Medulla oblongata (tissue), 1 donor: ENCODE data around the gene CD200R1L.

Experiments
- DNase-seq: peaks from one replicate; pipeline ENCODE4 v3.0.0-alpha.2; 2015; ENCODE audit errors: extremely low spot score

Gene CD200R1L

DNA sequence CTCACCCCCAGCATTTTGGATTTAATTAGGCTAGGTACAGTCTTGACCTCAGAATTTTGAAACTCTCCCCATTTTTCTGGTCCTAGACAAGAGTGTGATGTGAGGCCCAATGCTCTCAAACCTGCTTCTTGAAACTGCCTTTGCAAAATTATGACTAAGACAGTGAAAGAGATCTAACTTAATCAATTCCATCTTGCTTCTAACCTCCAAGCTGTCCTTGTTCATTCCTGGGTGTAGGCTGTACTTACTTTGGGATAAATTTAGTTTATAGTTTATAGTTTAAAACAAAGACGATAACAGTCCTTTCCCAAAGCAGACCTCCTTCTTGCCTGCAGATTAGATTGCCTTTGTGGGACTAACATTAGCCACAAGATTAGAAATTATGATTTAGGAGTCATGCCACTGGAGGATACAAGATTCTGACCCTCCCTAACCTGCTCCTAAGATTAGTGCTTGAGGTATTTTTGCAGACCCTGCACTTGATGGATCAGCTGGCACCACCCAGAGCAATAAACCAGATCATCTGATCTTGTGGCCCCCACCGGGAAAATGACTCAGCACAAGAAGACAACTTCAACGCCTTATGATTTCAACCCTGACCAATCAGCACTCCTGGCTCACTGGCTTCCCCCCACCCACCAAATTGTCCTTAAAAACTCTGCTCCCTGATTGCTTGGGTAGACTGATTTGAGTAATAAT, 59.6 kb downstream of the CD200R1L start:
- no peak for DNase-seq

DNA sequence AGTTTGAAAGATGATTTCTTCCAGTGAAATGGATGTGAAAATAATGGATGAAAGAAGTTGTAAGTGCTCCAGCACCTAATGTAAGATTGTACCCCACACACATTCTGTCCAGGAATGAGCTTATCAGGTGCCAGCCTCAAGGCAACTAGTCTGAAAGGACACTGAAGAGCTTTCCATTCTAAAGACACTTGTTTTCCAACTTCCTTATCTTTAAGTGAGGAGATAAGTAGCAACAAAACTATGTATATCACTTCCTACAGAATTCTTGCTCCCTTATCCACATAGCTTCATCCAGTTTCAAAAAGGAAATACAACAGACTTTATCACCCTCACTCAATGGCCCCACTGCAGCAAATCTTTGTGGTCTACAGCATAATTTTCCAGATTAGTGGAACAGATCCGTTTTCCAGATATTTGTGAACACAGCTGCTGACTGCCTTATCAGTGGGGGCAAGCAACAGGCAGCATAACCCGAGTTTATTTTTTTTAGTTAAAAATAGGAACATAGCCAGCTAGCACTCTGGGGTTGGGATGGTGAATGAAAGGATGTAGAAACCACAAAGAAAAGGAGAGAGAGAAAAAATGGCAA, 60.6 kb downstream of the CD200R1L start:
- DNase-seq: no peak

DNA sequence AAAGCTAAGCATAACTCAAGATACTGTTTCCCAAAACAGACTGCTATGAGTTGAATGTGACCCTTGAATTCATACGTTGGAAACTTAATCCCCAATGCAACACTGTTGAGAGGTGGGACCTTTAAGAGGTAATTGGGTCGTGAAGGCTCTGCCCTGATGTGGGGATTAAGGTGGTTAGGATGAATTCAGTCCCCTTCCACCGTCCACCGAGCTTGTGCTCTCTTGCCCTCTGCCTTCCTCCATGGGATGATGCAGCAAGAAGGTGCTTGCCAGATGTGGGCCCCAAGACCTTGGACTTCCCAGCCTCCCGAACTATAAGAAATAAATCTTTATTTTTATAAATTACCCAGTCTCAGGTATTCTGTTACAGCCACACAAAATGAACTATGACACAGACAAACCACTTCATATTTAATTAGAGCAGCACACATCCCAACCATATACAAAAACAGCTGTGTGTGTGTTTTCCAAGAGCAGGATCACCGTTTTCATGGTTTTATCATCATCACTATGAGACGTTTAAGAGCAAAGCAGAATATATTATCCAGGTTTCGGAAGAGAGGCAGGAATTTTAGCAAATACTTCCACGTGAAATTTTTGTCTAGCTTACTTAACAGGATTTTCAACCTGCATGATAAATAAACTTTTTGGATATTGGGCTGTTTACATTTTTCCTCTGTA, 61.2 kb downstream of the CD200R1L start:
- DNase-seq: no peak

DNA sequence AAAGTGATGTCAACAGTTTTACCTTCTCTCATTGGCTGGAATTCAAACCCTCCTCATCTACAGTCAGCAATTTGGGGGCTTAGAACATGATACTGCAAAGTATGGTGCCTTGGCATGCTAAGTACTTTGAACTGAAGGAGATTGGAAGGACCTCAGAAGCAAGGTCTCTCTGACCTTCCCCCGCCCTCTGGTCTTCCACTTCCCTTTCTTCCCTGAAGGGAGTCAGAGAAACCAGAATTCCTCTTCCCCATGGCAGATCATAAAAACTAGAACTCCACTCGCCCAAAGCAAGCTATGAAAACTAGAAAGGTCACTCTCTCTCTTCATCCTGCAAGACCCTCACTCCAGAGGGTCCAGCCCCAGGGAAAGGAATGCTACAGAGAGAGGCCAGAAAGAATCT, 64.2 kb downstream of the CD200R1L start:
- DNase-seq: no peak

DNA sequence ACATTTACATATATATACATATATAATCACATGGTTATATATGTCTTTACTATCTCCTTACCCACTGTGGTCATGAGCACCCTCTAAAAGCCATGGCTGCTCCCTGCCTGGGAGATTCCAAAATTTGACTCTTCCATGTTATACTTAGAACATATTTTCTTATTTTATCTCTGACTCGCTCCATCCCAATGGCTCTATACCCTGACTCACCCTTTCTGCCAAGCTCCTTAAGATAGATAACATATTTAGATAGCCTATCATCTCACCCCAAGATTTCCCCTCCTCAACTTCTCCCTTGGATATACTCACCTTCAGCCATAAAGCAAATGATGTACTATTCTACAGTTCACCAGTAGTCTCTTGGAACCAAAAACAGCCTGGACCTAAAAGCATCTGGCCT, 65.1 kb downstream of the CD200R1L start:
- no peak for DNase-seq

DNA sequence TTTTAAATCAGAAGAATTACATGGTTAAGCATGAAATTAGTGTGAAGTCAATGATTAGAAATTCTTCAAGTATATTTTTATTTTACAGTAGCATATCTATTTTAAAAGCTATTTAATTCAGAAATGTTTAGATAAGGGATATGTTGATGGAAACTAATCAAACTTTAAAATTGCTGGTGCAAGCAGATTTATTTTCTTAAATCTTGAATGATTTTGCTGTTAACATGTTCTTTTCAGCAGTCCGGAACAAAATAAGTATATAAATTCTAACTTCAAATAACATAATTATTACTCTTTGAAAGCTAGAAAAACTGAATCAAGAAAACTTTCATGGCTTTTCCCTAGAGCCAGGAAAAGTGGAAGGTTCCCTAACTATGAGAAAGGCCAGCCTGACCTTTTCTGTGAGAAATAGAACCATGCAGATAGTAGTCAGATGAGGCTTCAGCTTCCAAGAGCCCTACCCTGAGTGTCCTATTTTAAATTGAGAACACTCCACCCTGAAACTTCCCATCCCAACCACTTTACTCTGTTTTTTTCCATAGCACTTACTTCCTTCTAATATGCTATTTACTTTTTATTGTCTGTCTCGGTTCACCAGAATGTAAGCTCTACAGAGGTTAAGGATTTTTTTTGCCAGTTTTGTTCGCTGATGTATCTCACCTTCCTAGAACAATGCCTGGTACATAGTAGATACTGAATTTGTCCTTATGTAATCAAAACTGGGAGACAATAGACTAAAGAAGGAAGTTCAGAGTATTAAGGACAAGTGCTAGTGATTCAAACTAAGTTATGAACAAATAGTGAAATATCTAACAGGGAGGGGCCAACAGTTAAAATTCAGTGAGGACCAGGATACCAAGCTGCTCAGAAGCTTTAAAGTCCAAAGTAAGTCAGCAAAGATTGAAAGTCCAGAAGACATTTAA, 66.8 kb downstream of the CD200R1L start:
- no peak for DNase-seq

DNA sequence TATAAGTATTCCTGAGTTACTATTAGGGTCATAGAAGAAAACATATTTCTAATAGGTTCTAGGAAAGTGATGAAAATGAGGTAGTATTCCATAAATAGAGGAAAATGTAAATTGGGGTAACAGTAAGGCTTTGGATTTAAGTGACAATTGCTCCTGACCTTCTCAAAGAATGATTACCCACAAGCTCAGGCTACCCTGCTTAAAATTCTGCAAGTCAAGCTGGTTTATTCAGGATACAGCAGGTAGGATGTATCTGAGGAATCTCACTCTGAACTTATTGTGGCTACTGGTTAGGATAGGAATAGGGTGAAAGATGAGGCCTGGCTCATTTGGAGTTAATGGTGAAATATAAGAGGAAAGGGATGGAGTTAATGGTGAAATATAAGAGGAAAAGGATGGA, 67.7 kb downstream of the CD200R1L start:
- no peak for DNase-seq

DNA sequence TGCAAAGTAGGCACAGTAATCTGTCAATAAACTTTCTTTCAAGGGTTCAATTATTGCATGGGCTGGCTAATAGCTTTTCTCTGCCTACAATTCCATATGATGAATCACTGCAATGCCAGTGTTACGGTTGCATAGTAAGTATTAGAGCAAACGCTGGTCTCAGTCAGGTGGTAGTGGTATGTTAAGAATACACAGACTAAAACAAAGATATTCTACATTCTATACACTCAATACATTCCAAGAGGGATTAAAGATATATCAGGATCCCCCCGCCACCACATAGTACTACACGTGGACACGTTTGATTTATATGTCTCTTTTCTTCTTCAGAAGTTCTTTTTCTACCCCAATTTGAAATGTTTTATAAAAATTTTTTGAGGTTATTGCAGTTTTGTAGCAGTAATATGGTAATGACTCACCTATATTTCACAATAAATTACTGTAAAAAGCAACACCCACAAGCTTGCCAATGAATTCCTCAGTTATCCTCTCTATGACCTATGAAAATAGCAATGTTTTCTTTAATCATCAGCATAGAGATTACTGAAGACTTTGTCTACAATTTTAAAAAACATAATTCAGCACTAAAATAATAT, 68.2 kb downstream of the CD200R1L start:
- DNase-seq: no peak

DNA sequence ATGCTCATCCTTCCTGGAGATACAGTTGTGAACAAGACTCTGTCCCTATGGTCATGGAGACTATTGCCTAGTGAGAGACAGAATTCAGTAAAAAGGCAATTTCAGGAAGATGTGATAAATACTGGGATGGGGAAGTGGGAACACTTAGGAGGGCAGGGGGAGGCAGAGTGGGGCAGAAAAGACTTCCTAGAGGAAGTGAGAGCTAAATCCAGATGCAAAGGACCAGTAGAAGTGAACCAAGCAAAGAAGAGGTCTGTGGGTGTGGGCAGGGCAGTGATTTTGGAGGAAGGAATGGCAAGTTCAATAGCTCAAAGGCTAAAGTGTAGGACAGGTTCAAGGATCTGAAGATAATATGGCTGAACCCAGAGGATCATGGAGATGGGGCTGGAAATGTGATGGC, 68.9 kb downstream of the CD200R1L start:
- no peak for DNase-seq

DNA sequence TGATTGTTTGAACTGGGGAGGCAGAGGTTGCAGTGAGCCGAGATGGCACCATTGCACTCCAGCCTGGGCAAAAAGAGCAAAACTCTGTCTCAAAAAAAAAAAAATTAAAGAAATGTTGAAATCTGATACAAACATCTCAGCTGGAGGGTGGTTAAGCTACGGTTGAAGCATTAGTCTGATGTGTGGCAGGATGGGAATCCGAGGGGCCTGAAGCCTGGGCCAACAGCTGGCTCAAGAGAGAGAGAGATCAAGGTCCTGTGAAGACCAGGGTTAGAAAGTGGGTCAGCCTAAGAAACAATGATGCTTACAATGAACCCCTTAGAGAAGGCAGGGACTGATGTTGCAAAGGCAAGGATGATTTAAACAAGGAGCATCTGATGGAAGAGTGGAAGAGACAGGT, 69.8 kb downstream of the CD200R1L start:
- no peak for DNase-seq

DNA sequence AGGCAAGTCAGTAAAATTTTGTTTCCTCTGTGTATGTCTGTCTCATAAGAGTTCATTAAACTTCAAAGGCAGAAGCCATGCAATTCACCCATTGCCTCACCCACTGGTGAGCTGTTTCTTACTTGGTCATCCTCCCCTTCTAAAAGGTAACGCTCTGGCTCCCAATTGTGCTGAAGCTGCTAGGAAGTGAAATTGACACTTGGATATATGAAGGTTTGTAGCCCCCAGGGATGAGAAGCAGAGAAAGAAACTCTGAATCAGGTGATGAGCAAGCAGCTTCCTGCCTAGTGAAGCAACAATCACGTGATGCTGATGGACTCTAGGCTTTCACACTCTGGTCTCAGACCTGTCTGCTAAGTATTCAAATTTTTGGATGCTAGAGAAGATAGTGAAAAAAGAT, 70.7 kb downstream of the CD200R1L start:
- DNase-seq: no peak

DNA sequence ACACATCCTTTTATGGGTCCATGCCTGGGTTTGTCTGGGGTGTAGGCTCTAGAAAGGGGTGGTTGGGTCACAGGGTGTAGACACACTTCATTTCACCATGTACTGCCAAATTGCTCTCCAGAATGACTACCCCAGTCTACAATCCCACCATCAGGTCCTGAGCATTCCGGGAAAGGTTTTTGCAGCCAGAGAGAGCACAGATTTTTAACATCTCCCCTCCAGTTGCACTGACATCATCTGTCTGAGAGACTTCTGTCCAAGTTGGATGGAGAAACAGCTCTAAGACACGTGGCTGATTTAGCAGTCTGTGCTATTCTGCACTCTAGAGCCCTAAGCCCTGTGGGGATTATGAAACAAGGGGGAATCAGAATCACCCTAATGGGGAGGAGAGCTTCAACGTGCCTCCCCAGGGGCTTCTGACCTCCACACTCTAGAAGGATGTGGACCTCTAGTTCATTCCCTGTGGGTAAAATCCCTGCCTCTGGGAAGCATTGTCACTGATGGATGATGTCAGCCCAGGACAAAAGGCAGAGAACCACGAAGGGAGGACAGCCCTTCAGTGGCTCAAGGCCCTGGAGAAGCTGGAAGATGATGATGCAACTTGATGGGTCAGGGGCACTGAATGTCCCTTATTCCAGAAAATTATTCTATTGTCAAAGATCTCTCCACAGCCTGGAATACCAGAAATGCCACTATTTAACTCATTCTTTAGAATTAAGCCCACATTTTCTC, 71.5 kb downstream of the CD200R1L start:
- DNase-seq: no peak

DNA sequence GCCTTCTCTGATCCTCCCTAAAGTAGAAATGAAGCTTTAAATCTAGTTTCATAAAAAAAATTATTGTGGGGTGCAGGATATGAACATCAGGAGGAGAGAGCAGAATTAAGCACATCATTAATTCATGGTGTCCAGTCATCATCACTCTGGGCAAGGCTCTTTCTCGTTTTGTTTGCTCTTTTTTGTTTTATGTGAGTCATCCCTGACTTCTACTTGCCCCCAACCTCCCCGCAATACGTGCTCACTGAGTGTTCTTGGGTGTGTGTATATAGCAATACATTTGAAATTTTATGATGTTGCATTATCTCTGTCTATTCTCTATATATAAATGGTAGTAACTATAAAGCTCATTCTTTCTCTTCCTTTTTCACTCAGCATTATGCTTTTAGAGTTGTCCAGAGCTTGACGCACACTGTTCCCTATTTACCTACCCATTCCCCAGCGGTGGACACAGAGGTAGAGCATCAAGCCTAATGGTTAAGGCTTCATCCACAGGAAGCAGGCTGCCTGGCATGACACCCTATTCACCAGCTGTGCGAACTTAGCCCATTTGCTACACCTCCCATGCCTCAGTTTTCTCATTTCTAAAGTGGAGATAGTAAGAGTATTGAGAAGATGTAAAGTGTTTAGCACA, 72.3 kb downstream of the CD200R1L start:
- no peak for DNase-seq

DNA sequence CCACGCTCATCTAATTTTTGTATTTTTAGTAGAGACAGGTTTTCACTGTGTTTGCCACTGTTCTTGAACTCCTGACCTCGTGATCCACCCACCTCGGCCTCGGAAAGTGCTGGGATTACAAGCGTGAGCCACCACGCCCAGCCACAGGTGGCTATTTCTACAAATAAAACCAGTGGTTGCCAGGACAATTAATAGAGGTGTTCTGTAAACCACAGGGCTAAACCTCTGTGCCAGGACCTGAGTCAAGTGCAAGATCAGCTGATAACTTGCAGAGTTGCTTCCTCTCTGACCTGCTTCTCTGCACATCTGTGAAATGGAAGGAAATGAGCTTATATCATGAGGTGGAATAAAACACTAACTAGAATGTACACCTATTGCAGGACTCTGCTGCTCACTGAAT, 72.8 kb downstream of the CD200R1L start:
- DNase-seq: no peak

DNA sequence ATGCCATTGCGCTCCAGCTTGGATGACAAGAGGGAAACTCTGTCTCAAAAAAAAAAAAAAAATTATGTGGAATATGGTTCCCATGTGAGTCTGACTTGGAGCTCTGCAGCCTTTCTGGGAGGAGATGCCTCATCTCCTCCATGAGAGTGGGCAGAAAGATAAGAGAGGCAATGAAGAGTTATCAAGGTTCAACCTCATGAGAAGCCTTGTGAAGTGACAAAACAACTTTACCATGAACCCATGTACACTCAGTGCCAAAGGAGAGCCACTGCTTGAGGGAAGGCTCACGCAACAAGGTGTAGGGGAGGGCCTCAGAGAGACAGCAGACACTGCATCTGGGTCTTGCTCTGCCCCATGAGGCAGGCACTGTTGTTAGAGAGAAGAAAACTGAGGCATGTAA, 75.7 kb downstream of the CD200R1L start:
- no peak for DNase-seq

DNA sequence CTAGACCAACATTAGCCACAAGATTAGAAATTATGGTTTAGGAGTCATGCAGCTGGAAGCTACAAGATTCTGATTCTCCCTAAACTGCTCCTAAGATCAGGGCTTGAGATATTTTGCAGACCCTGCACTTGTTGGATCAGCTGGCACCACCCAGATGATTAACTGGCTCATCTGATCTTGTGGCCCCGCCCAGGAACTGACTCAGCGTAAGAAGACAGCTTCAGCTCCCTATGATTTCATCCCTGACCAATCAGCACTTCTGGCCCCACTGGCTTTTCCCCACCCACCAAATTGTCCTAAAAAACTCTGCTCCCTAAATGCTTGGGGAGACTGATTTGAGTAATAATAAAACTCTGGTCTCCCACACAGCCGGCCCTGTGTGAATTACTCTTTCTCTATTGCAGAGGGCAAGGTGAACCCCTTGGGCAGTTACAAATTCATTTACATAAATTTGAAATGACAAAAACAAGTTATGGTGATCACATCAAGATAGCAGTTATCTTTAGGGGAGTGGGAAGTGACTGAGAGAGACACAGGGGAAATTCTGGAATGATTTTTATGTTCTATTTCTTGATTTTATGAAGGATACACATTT, 76.5 kb downstream of the CD200R1L start:
- no peak for DNase-seq

DNA sequence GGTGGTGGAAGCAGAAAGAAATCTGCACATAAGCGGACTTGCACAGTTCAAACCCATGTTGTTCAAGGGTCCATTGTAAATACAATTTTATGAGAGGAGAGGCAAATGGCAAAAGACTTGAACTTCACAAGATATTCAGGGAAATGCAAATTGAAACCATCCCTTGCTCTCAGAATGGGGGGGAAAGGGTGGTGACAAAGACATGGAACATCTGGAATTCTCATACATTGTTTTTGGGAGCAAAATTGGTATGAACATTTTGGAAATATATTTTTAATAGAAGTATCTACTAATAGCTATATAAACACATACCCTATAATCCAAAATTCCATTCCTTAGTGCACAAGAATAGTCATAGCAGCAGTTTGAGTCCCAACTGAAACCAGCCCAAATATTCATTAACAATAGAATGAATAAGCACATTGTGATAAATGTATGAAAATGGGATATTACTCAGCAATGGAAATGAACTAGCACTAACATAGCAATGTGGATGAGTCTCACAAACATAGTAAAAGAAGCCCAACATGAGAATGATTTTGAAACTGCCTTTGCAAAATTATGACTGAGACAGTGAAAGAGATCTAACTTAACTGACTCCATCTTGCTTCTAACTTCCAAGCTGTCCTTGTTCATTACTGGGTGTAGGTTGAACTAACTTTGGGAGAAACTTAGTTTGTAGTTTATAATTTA, 77.2 kb downstream of the CD200R1L start:
- DNase-seq: no peak

DNA sequence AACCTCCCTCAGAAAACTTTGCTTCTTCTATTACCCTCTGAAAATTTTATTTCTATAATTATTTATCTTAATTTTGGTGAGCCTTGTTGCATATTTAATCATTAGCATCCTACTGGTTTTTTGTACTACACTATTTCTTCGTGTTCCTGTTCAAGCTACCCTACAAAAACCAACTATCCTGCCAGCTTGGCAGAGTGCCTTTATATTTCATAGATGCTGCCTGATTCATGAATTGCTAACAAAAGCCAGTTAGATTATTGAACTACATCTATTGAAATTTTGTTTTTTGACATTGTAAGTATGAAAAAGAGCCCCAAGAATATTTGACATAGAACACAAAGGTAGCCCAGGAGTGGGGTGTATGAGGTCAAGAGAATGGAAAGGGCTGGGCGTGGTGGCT, 78.9 kb downstream of the CD200R1L start:
- no peak for DNase-seq

DNA sequence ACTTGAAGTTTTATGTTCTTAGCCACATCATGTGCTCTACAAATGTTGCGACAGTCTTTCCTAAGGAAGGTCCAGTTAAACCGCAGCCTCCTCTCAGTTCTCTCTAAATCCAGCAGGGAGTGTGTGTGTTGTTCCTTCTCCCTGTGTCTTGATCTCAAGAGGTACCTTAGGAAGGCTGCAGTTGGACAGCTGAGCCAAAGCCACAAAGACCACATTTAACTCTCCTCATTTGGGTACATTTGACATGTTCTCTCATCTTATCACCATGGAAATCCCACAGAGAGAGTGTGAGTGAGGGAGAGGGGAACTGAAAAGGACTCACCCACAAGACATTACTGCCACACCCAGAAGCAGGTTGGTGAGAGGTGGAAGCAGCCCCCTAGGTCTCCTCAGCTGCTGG, 79.5 kb downstream of the CD200R1L start:
- peak; percentile 28 for DNase-seq
